WERI-Rb-1 (cell line): ENCODE data around the gene C15orf62.

Experiments used
- DNase-seq: peaks from one replicate; pipeline ENCODE4 v3.0.0-alpha.2; 2020
- H3K27ac ChIP-seq: fragments of 250-450 bp; sonication (Bioruptor Pico); 2 replicates; pipeline ENCODE4 v1.5.1; 2020; ENCODE audit warnings: mild to moderate bottlenecking, moderate library complexity
- H3K27me3 ChIP-seq: fragments of 250-450 bp; sonication (Bioruptor Pico); 2 replicates; pipeline ENCODE4 v1.5.1; 2021; ENCODE audit warnings: mild to moderate bottlenecking, low read depth, moderate library complexity; ENCODE audit not compliant: insufficient read depth, severe bottlenecking
- H3K36me3 ChIP-seq: fragments of 250-450 bp; sonication (Bioruptor Pico); 2 replicates; pipeline ENCODE4 v1.5.1; 2020; ENCODE audit warnings: mild to moderate bottlenecking, moderate library complexity
- H3K4me3 ChIP-seq: 2 replicates; pipeline ENCODE4 v1.5.1; 2011; ENCODE audit warnings: low read depth, mild to moderate bottlenecking, control low read depth, low read length
- H3K9me3 ChIP-seq: fragments of 250-450 bp; sonication (Bioruptor Pico); 2 replicates; pipeline ENCODE4 v1.5.1; 2021; ENCODE audit warnings: mild to moderate bottlenecking, moderate library complexity; ENCODE audit not compliant: severe bottlenecking
- TF ChIP-seq, protein P1 (sequence below): IDR thresholded peaks from 2 replicates; pipeline ENCODE4 v1.5.1; 2011; ENCODE audit warnings: low read depth, mild to moderate bottlenecking, control low read depth, inconsistent platforms, low read length

C15orf62 gene

GRCh38 chr15:40750885-40751284 lies 18.9 kb upstream of the C15orf62 start:
- Histone ChIP-seq H3K4me3 (no peak overlapping the region), H3K36me3 (peaks cover 42% of the 10 kb centered on the region), H3K27ac (no peak overlapping the region), H3K9me3 (no peaks in the 10 kb centered on the region), H3K27me3 (no peaks in the 10 kb centered on the region)
- TF ChIP-seq, protein P1, sequence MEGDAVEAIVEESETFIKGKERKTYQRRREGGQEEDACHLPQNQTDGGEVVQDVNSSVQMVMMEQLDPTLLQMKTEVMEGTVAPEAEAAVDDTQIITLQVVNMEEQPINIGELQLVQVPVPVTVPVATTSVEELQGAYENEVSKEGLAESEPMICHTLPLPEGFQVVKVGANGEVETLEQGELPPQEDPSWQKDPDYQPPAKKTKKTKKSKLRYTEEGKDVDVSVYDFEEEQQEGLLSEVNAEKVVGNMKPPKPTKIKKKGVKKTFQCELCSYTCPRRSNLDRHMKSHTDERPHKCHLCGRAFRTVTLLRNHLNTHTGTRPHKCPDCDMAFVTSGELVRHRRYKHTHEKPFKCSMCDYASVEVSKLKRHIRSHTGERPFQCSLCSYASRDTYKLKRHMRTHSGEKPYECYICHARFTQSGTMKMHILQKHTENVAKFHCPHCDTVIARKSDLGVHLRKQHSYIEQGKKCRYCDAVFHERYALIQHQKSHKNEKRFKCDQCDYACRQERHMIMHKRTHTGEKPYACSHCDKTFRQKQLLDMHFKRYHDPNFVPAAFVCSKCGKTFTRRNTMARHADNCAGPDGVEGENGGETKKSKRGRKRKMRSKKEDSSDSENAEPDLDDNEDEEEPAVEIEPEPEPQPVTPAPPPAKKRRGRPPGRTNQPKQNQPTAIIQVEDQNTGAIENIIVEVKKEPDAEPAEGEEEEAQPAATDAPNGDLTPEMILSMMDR: no peak
- DNase-seq: no peak

- no peak overlapping the region for H3K27ac ChIP-seq
- no peaks in the 10 kb centered on the region for H3K9me3 ChIP-seq
- DNase-seq: no peak
- peaks cover 42% of the 10 kb centered on the region for H3K36me3 ChIP-seq
- H3K4me3 ChIP-seq: no peak overlapping the region
- no peaks in the 10 kb centered on the region for H3K27me3 ChIP-seq
- TF ChIP-seq, protein P1: no peak
Measured at GRCh38 chr15:40751745-40752144, 18.0 kb upstream of the C15orf62 start.

DNA sequence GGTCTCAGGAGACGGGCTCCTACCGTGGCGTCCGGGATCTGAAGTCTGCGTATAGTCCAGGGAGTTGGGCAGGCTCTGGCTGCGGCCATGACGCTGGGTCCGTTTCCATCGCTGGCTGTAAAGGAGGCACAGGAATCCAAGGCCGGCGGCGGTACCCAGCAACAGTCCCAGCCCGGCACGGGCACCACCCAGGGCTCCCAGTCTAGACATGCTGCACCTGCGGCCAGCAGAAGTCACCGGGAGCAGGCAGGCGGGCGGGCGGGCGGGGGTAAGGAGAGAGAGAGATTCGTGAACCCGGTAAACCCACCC lies 15.3 kb upstream of the C15orf62 start:
- Histone ChIP-seq H3K36me3 (peaks cover 32% of the 10 kb centered on the region), H3K9me3 (no peaks in the 10 kb centered on the region), H3K4me3 (peak overlapping the region; percentile 91), H3K27ac (peak overlapping the region; percentile 96), H3K27me3 (no peaks in the 10 kb centered on the region)
- DNase-seq: no peak
- TF ChIP-seq, protein P1: no peak

GRCh38 chr15:40754883-40755811 lies 14.6 kb upstream of the C15orf62 start, which contains the start of gene RMDN3:
TSS of gene RMDN3 (minus strand) at chr15:40755254. CDS start at chr15:40754783, 471 bp downstream.
- H3K4me3 ChIP-seq: peak within 1 kb of the TSS; percentile 91
- DNase-seq: peak; percentile 92
- TF ChIP-seq, protein P1: no peak
- H3K27me3 ChIP-seq: no peaks in the 10 kb centered on the region
- no peaks in the 10 kb centered on the region for H3K9me3 ChIP-seq
- H3K27ac ChIP-seq: peak within 1 kb of the TSS; percentile 96
- peaks cover 29% of the 10 kb centered on the region for H3K36me3 ChIP-seq

GRCh38 chr15:40755812-40756208 lies 14.0 kb upstream of the C15orf62 start:
- Histone ChIP-seq H3K36me3 (peaks cover 25% of the 10 kb centered on the region), H3K27me3 (no peaks in the 10 kb centered on the region), H3K9me3 (no peaks in the 10 kb centered on the region), H3K27ac (peak overlapping the region; percentile 96), H3K4me3 (peak overlapping the region; percentile 91)
- DNase-seq: no peak
- TF ChIP-seq, protein P1: no peak
